SK-N-SH (cell line): Measurements from ENCODE around the gene MIF. TPM values are rescaled to one million over a fixed set of nuclear protein-coding genes. Genes with fewer than 3 reads are reported as not detected.
"Not testable (repeated sequence)": the region's sequence is repeated elsewhere in the genome, so short reads cannot be mapped to it uniquely, and the experiment has no call there.

Source experiments
- CTCF ChIA-PET: fragments of 300-600, 350-600 bp; formaldehyde crosslinking; extraction: SDS; loops from one replicate; lab custom pipeline; 2021; lab: Yijun Ruan, JAX
- POLR2A ChIA-PET: fragments of 350-600 bp; sonication (Branson Sonifier 250); formaldehyde crosslinking; extraction: SDS; loops from one replicate; lab custom pipeline; 2020; ENCODE audit warnings: antibody characterized with exemption, inconsistent platforms; lab: Yijun Ruan, JAX
- DNase-seq: peaks from one replicate; pipeline ENCODE4 v3.0.0; 2012
- H2AFZ ChIP-seq: fragments of 200-600 bp; sonication (generic); 2 replicates; pipeline ENCODE4 v1.8.1; 2016; ENCODE audit warnings: antibody characterized with exemption, mild to moderate bottlenecking, low read depth
- H3F3A ChIP-seq: fragments of 200-600 bp; sonication (generic); replicated peaks from 2 replicates; pipeline ENCODE3; 2016; ENCODE audit warnings: antibody characterized with exemption, mild to moderate bottlenecking; ENCODE audit not compliant: insufficient read depth
- H3K27ac ChIP-seq, 2 experiments: fragments of 200-500 bp in 1 of 2; fragments of 200-600 bp in 1 of 2; sonication (Bioruptor generic) in 1 of 2; sonication (generic), shearing (Covaris generic) in 1 of 2; 2 replicates each; pipeline versions ENCODE4 v1.5.1 to v1.6.1; 2014 to 2016; ENCODE audit warnings: low read depth in 2 of 2, inconsistent platforms in 1 of 2, low read length in 1 of 2, mild to moderate bottlenecking in 1 of 2, mixed read lengths in 1 of 2
- H3K27me3 ChIP-seq: fragments of 200-600 bp; sonication (generic), shearing (Covaris generic); 2 replicates; pipeline ENCODE4 v1.6.1; 2016; ENCODE audit warnings: mixed run types; ENCODE audit not compliant: insufficient read depth
- H3K36me3 ChIP-seq, 2 experiments: fragments of 200-500 bp in 1 of 2; fragments of 200-600 bp in 1 of 2; sonication (Bioruptor generic) in 1 of 2; sonication (generic) in 1 of 2; replicated peaks in 1 of 2; 2 replicates each; pipeline versions ENCODE3 to v1.5.1; 2014 to 2016; ENCODE audit warnings: low read length in 1 of 2, mild to moderate bottlenecking in 1 of 2; ENCODE audit not compliant: insufficient read depth in 2 of 2, control insufficient read depth in 1 of 2
- H3K4me1 ChIP-seq, 2 experiments: fragments of 200-500 bp in 1 of 2; fragments of 200-600 bp in 1 of 2; sonication (Bioruptor generic) in 1 of 2; sonication (generic), shearing (Covaris generic) in 1 of 2; 2 replicates each; pipeline versions ENCODE4 v1.5.1 to v1.6.1; 2014 to 2016; ENCODE audit warnings: low read depth in 1 of 2, low read length in 1 of 2, mixed run types in 1 of 2; ENCODE audit not compliant: insufficient read depth in 2 of 2, control insufficient read depth in 1 of 2
- H3K4me2 ChIP-seq: fragments of 200-600 bp; sonication (generic), shearing (Covaris generic); 2 replicates; pipeline ENCODE4 v1.6.1; 2017; ENCODE audit warnings: mixed run types
- H3K4me3 ChIP-seq, 2 experiments: fragments of 200-500 bp in 1 of 2; fragments of 200-600 bp in 1 of 2; sonication (Bioruptor generic) in 1 of 2; sonication (generic), shearing (Covaris generic) in 1 of 2; 2 replicates each; pipeline versions ENCODE4 v1.5.1 to v1.8.1; 2014 to 2016; ENCODE audit warnings: low read depth in 2 of 2, inconsistent platforms in 1 of 2, low read length in 1 of 2, mild to moderate bottlenecking in 1 of 2, mixed read lengths in 1 of 2, moderate library complexity in 1 of 2
- H3K79me2 ChIP-seq: fragments of 200-600 bp; sonication (generic); 2 replicates; pipeline ENCODE4 v1.8.1; 2017; ENCODE audit warnings: mild to moderate bottlenecking; ENCODE audit not compliant: insufficient read depth
- H3K9ac ChIP-seq: fragments of 200-600 bp; sonication (generic); 2 replicates; pipeline ENCODE4 v1.6.1; 2017; ENCODE audit warnings: mixed run types
- H3K9me2 ChIP-seq: fragments of 200-600 bp; sonication (generic); 2 replicates; pipeline ENCODE4 v1.6.1; 2017; ENCODE audit warnings: mixed run types
- H3K9me3 ChIP-seq: fragments of 200-600 bp; sonication (generic); 2 replicates; pipeline ENCODE4 v1.6.1; 2017; ENCODE audit warnings: mixed run types, mild to moderate bottlenecking, moderate library complexity
- H4K20me1 ChIP-seq: fragments of 200-600 bp; sonication (generic); 2 replicates; pipeline ENCODE4 v1.6.1; 2017; ENCODE audit warnings: mild to moderate bottlenecking, mixed run types; ENCODE audit not compliant: insufficient read depth
- EZH2phosphoT487 ChIP-seq: fragments of 200-600 bp; sonication (generic); IDR thresholded peaks from 2 replicates; pipeline ENCODE4 v1.6.1; 2017; ENCODE audit warnings: low read depth, mixed run types, mild to moderate bottlenecking, antibody characterized with exemption, moderate library complexity, borderline replicate concordance
- FOXJ3 ChIP-seq: sonication (generic); formaldehyde crosslinking; IDR thresholded peaks from 2 replicates; pipeline ENCODE4 v1.5.1; 2020; ENCODE audit warnings: mild to moderate bottlenecking, missing genetic modification reagents
- JUND ChIP-seq: IDR thresholded peaks from 2 replicates; pipeline ENCODE4 v1.4.0; 2012
- MXI1 ChIP-seq: IDR thresholded peaks from 2 replicates; pipeline ENCODE4 v1.6.1; 2012; ENCODE audit warnings: mild to moderate bottlenecking, low read depth, low read length, improper control_type of control experiment
- NRF1 ChIP-seq: IDR thresholded peaks from 2 replicates; pipeline ENCODE4 v1.6.1; 2012; ENCODE audit warnings: low read depth, mild to moderate bottlenecking, low read length
- RAD21 ChIP-seq: IDR thresholded peaks from 2 replicates; pipeline ENCODE4 v1.6.1; 2012; ENCODE audit warnings: mild to moderate bottlenecking, low read length
- RFX5 ChIP-seq: IDR thresholded peaks from 2 replicates; pipeline ENCODE4 v1.6.1; 2012; ENCODE audit warnings: mild to moderate bottlenecking, improper control_type of control experiment, low read length
- SMC3 ChIP-seq: IDR thresholded peaks from 2 replicates; pipeline ENCODE4 v1.6.1; 2012; ENCODE audit warnings: low read depth, low read length, improper control_type of control experiment
- TCF12 ChIP-seq: IDR thresholded peaks from 2 replicates; pipeline ENCODE4 v1.4.0; 2012
- TEAD4 ChIP-seq: IDR thresholded peaks from 2 replicates; pipeline ENCODE4 v1.4.0; 2012; ENCODE audit warnings: mild to moderate bottlenecking, borderline replicate concordance; ENCODE audit not compliant: insufficient read depth
- WGBS: methylation state at CpG from one replicate; pipeline ENCODE4 v1.1.6; 2017; ENCODE audit warnings: low lambda C conversion rate; 5-methylcytosine and 5-hydroxymethylcytosine counted together
- polyA plus RNA-seq, 3 experiments: library from polyadenylated mRNA; depleted of rRNA; stranded (reverse); fragments of >200 nt; gene quantifications; 2 replicates each; pipeline ENCODE4 v1.2.3, GENCODE V29; 2012
- TF ChIP-seq, protein P1 (sequence below): fragments of 150-350 bp; IDR thresholded peaks from 2 replicates; pipeline ENCODE4 v1.6.1; 2016; ENCODE audit warnings: mild to moderate bottlenecking, low read depth, low read length
- TF ChIP-seq, protein P2 (sequence below): IDR thresholded peaks from 2 replicates; pipeline ENCODE4 v1.4.0; 2012; ENCODE audit warnings: low read depth, borderline replicate concordance
- TF ChIP-seq, protein P3 (sequence below): IDR thresholded peaks from 2 replicates; pipeline ENCODE4 v1.4.0; 2012; ENCODE audit warnings: low read depth
- TF ChIP-seq, protein P4 (sequence below): fragments of 150-350 bp; IDR thresholded peaks from 2 replicates; pipeline ENCODE4 v1.6.1; 2017; ENCODE audit warnings: antibody characterized with exemption, low read length, low read depth, borderline replicate concordance
- TF ChIP-seq, protein P5 (sequence below): fragments of 200-600 bp; sonication (generic); IDR thresholded peaks from 2 replicates; pipeline ENCODE4 v1.6.1; 2017; ENCODE audit warnings: antibody characterized with exemption, mild to moderate bottlenecking, moderate library complexity

Gene MIF
- polyA plus RNA-seq, 1 of the 3 experiments (the other 2 are of a cell fraction) = 565 TPM

DNA sequence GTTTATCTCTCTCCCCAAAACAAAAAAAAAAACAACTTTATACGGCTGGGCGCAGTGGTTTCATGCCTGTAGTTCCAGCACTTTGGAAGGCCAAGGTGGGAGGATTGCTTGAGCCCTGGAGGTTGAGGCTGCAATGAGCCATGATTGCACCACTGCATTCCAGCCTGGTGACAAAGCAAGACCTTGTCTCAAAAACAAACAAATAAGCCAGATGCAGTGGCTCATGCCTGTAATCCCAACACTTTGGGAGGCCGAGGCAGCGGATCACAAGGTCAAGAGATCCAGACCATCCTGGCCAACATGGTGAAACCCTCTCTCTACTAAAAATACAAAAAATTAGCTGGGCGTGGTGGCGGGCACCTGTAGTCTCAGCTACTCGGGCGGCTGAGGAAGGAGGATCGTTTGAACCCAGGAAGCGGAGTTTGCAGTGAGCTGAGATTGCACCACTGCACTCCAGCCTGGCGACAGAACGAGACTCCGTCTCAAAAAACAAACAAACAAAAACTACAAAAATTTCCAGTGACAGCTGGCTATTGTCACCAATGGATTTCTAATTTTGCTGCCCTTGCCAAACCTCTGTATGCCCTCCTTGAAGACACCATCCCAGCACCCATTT, 27.5 kb downstream of the MIF start:
- peaks cover 3 to 30% of the 10 kb centered on the region in 2 experiments for H3K36me3 ChIP-seq
- H3K4me2 ChIP-seq, H3K4me3 ChIP-seq, DNase-seq, H3F3A ChIP-seq, H3K27ac ChIP-seq, H3K9me2 ChIP-seq, H3K9ac ChIP-seq, POLR2A ChIA-PET, H3K27me3 ChIP-seq, H4K20me1 ChIP-seq, H3K9me3 ChIP-seq, H2AFZ ChIP-seq, H3K4me1 ChIP-seq, H3K79me2 ChIP-seq: not testable (repeated sequence)
- WGBS = 92% methylated on average over 13 of the region's 13 CpGs
- CTCF ChIA-PET = interaction anchor here (0.8 to 1.1 kb wide), 2 partner anchors 17 to 27 kb away, joined by 3 to 4 read pairs; partner anchors contain the start of gene MIF

DNA sequence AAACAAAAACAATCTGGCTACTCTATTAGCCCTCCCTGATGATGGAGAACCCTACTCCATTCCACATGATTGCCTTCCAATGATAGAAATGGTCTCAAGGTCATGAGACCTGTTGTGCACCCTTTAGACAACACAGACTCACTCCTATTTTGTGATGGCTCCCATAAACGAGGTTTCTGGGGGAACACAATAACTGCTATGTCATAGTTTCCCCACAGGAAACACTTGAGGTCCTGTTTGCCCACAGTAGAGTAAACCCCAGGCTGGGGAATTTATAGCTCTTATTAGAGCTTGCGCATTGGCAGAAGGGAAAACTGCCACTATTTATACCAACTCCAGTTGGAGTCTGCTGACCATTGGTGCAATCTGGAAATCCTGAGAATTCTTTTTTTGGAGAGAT, 28.7 kb downstream of the MIF start:
- H3K9me3 ChIP-seq = no peaks in the 10 kb centered on the region; the same call in 1 of the 2 replicates
- H3F3A ChIP-seq = no peaks in the 10 kb centered on the region
- TF ChIP-seq JUND (no peak), FOXJ3 (CRISPR knock-in tag) (no peak), TEAD4 (no peak), SMC3 (no peak), NRF1 (no peak), RFX5 (no peak), TCF12 (no peak), MXI1 (no peak), RAD21 (no peak), EZH2phosphoT487 (no peak)
- TF ChIP-seq, protein P1, sequence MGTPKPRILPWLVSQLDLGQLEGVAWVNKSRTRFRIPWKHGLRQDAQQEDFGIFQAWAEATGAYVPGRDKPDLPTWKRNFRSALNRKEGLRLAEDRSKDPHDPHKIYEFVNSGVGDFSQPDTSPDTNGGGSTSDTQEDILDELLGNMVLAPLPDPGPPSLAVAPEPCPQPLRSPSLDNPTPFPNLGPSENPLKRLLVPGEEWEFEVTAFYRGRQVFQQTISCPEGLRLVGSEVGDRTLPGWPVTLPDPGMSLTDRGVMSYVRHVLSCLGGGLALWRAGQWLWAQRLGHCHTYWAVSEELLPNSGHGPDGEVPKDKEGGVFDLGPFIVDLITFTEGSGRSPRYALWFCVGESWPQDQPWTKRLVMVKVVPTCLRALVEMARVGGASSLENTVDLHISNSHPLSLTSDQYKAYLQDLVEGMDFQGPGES = no peak
- TF ChIP-seq, protein P2, sequence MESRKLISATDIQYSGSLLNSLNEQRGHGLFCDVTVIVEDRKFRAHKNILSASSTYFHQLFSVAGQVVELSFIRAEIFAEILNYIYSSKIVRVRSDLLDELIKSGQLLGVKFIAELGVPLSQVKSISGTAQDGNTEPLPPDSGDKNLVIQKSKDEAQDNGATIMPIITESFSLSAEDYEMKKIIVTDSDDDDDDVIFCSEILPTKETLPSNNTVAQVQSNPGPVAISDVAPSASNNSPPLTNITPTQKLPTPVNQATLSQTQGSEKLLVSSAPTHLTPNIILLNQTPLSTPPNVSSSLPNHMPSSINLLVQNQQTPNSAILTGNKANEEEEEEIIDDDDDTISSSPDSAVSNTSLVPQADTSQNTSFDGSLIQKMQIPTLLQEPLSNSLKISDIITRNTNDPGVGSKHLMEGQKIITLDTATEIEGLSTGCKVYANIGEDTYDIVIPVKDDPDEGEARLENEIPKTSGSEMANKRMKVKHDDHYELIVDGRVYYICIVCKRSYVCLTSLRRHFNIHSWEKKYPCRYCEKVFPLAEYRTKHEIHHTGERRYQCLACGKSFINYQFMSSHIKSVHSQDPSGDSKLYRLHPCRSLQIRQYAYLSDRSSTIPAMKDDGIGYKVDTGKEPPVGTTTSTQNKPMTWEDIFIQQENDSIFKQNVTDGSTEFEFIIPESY = no peak
- TF ChIP-seq, protein P3, sequence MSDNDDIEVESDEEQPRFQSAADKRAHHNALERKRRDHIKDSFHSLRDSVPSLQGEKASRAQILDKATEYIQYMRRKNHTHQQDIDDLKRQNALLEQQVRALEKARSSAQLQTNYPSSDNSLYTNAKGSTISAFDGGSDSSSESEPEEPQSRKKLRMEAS = no peak
- TF ChIP-seq, protein P4, sequence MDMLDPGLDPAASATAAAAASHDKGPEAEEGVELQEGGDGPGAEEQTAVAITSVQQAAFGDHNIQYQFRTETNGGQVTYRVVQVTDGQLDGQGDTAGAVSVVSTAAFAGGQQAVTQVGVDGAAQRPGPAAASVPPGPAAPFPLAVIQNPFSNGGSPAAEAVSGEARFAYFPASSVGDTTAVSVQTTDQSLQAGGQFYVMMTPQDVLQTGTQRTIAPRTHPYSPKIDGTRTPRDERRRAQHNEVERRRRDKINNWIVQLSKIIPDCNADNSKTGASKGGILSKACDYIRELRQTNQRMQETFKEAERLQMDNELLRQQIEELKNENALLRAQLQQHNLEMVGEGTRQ = no peak
- TF ChIP-seq, protein P5, sequence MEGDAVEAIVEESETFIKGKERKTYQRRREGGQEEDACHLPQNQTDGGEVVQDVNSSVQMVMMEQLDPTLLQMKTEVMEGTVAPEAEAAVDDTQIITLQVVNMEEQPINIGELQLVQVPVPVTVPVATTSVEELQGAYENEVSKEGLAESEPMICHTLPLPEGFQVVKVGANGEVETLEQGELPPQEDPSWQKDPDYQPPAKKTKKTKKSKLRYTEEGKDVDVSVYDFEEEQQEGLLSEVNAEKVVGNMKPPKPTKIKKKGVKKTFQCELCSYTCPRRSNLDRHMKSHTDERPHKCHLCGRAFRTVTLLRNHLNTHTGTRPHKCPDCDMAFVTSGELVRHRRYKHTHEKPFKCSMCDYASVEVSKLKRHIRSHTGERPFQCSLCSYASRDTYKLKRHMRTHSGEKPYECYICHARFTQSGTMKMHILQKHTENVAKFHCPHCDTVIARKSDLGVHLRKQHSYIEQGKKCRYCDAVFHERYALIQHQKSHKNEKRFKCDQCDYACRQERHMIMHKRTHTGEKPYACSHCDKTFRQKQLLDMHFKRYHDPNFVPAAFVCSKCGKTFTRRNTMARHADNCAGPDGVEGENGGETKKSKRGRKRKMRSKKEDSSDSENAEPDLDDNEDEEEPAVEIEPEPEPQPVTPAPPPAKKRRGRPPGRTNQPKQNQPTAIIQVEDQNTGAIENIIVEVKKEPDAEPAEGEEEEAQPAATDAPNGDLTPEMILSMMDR = no peak
- no peak for DNase-seq
- H3K27me3 ChIP-seq = no peaks in the 10 kb centered on the region
- H3K4me2 ChIP-seq = no peak overlapping the region
- ChIA-PET CTCF (no interaction called here), POLR2A (no interaction called here)
- no peak overlapping the region for H3K4me3 ChIP-seq
- H3K9me2 ChIP-seq = no peaks in the 10 kb centered on the region
- peaks cover 3 to 30% of the 10 kb centered on the region in 2 experiments for H3K36me3 ChIP-seq
- no peaks in the 10 kb centered on the region for H3K4me1 ChIP-seq
- 68% methylated on average over 2 of the region's 2 CpGs for WGBS
- no peak overlapping the region for H2AFZ ChIP-seq
- H4K20me1 ChIP-seq = no peaks in the 10 kb centered on the region
- H3K79me2 ChIP-seq = no peaks in the 10 kb centered on the region
- H3K27ac ChIP-seq = no peak overlapping the region
- no peak overlapping the region for H3K9ac ChIP-seq
